HCT116 (cell line): ENCODE results near the gene CAB39. TPM values are rescaled to one million over a fixed set of nuclear protein-coding genes. Genes with fewer than 3 reads are reported as not detected.

Experiments used
- ATAC-seq: fragments of 200-7000 bp; cut with Tn5 transposase; 2 replicates; pipeline ENCODE4 v1.9.1; 2020; ENCODE audit warnings: mild to moderate bottlenecking, moderate library complexity
- BruUV-seq: library from RNA; stranded (reverse); fragments of 400-500 nt; replicated peaks from 2 replicates; lab custom pipeline; 2021; lab: Mats Ljungman, UMichigan
- CTCF ChIA-PET: fragments of 300-600 bp; sonication (Branson Sonifier 250); formaldehyde crosslinking; loops from one replicate; lab custom pipeline; 2021; ENCODE audit warnings: antibody characterized with exemption; lab: Charles Lee
- POLR2A ChIA-PET: fragments of 300-600, 350-600 bp; sonication (Branson Sonifier 250); formaldehyde crosslinking; loops from one replicate; lab custom pipeline; 2021; ENCODE audit warnings: antibody characterized with exemption; lab: Charles Lee
- RAD21 ChIA-PET, 2 experiments: fragments of 300-600 bp; sonication (Branson Sonifier 250); formaldehyde crosslinking; loops; one replicate each; lab custom pipeline; 2023; ENCODE audit warnings: low total read pairs in 2 of 2; ENCODE audit not compliant: uncharacterized antibody in 2 of 2, unreplicated experiment in 2 of 2, low non-redundant PET in 1 of 2; lab: Charles Lee
- DNase-seq: peaks from one replicate; pipeline ENCODE4 v3.0.0-alpha.2; 2010; ENCODE audit warnings: low read depth, low spot score
- H2AFZ ChIP-seq: fragments of 200-600 bp; shearing (Covaris generic), sonication (generic); 2 replicates; pipeline ENCODE4 v1.6.1; 2017; ENCODE audit warnings: low read depth, mixed run types, mixed read lengths, antibody characterized with exemption, low read length; ENCODE audit not compliant: poor library complexity, severe bottlenecking
- H3K27ac ChIP-seq: 2 replicates; pipeline ENCODE4 v1.5.1; 2012; ENCODE audit warnings: low read depth, low read length
- H3K27me3 ChIP-seq: fragments of 200-600 bp; sonication (generic); 2 replicates; pipeline ENCODE4 v1.6.1; 2016; ENCODE audit warnings: mixed run types, low read length, mixed read lengths; ENCODE audit not compliant: insufficient read depth
- H3K36me3 ChIP-seq, 2 experiments: fragments of 200-500 bp in 1 of 2; fragments of 200-600 bp in 1 of 2; sonication (Bioruptor generic) in 1 of 2; sonication (generic) in 1 of 2; 2 replicates each; pipeline versions ENCODE4 v1.5.1 to v1.6.1; 2014 to 2016; ENCODE audit warnings: low read length in 2 of 2, inconsistent platforms in 1 of 2, mixed read lengths in 1 of 2, mixed run types in 1 of 2; ENCODE audit not compliant: insufficient read depth in 2 of 2, control insufficient read depth in 1 of 2
- H3K4me1 ChIP-seq, 2 experiments: fragments of 200-600 bp in 1 of 2; sonication (generic) in 1 of 2; 2 replicates each; pipeline versions ENCODE4 v1.5.1 to v1.6.1; 2012 to 2017; ENCODE audit warnings: low read length in 2 of 2, inconsistent platforms in 1 of 2, mild to moderate bottlenecking in 1 of 2, mixed read lengths in 1 of 2, mixed run types in 1 of 2, moderate library complexity in 1 of 2; ENCODE audit not compliant: insufficient read depth in 2 of 2, control insufficient read depth in 1 of 2
- H3K4me2 ChIP-seq: fragments of 200-600 bp; sonication (generic); 2 replicates; pipeline ENCODE4 v1.6.1; 2017; ENCODE audit warnings: mixed run types, low read length, mixed read lengths
- H3K4me3 ChIP-seq, 2 experiments: fragments of 200-600 bp in 1 of 2; sonication (generic) in 1 of 2; replicated peaks in 1 of 2; 2 replicates each; pipeline ENCODE4 v1.5.1; 2011 to 2016; ENCODE audit warnings: low read length in 2 of 2, control low read depth in 1 of 2, low read depth in 1 of 2, mild to moderate bottlenecking in 1 of 2, mixed read lengths in 1 of 2, mixed run types in 1 of 2
- H3K79me2 ChIP-seq: fragments of 200-600 bp; sonication (generic); 2 replicates; pipeline ENCODE4 v1.6.1; 2017; ENCODE audit warnings: mild to moderate bottlenecking, mixed run types, low read length, moderate library complexity, mixed read lengths; ENCODE audit not compliant: insufficient read depth
- H3K9ac ChIP-seq: fragments of 200-600 bp; sonication (generic); 2 replicates; pipeline ENCODE4 v1.6.1; 2016; ENCODE audit warnings: low read length, mixed read lengths
- H3K9me2 ChIP-seq: fragments of 200-600 bp; sonication (generic), shearing (Covaris generic); 2 replicates; pipeline ENCODE4 v1.6.1; 2017; ENCODE audit warnings: mixed run types, mild to moderate bottlenecking, moderate library complexity; ENCODE audit not compliant: insufficient read depth
- H3K9me3 ChIP-seq, 2 experiments: fragments of 200-500 bp in 1 of 2; fragments of 200-600 bp in 1 of 2; sonication (Bioruptor generic) in 1 of 2; sonication (generic) in 1 of 2; 2 replicates each; pipeline ENCODE4 v1.6.1; 2014 to 2017; ENCODE audit warnings: low read length in 2 of 2, mixed read lengths in 2 of 2, inconsistent platforms in 1 of 2, low read depth in 1 of 2, mild to moderate bottlenecking in 1 of 2, mixed run types in 1 of 2, moderate library complexity in 1 of 2; ENCODE audit not compliant: control insufficient read depth in 1 of 2, insufficient read depth in 1 of 2
- H4K20me1 ChIP-seq: fragments of 200-600 bp; sonication (generic), shearing (Covaris generic); 2 replicates; pipeline ENCODE4 v1.6.1; 2017; ENCODE audit warnings: mixed run types, mild to moderate bottlenecking, moderate library complexity; ENCODE audit not compliant: insufficient read depth
- CEBPB ChIP-seq: IDR thresholded peaks from 2 replicates; pipeline ENCODE4 v1.6.1; 2012; ENCODE audit warnings: low read depth
- ELF1 ChIP-seq: IDR thresholded peaks from 2 replicates; pipeline ENCODE4 v1.6.1; 2012; ENCODE audit warnings: low read depth, borderline replicate concordance
- EZH2 ChIP-seq: fragments of 200-600 bp; sonication (generic); IDR thresholded peaks from 2 replicates; pipeline ENCODE4 v1.6.1; 2017; ENCODE audit warnings: antibody characterized with exemption, mixed run types
- EZH2phosphoT487 ChIP-seq: fragments of 200-600 bp; IDR thresholded peaks from 2 replicates; pipeline ENCODE4 v1.6.1; 2018; ENCODE audit warnings: antibody characterized with exemption, borderline replicate concordance
- FOSL1 ChIP-seq: IDR thresholded peaks from 2 replicates; pipeline ENCODE4 v1.6.1; 2012; ENCODE audit warnings: low read depth
- JUND ChIP-seq: IDR thresholded peaks from 2 replicates; pipeline ENCODE4 v1.6.1; 2012
- MAX ChIP-seq: IDR thresholded peaks from 2 replicates; pipeline ENCODE4 v1.6.1; 2012
- POLR2AphosphoS5 ChIP-seq: IDR thresholded peaks from 2 replicates; pipeline ENCODE4 v1.6.1; 2011; ENCODE audit warnings: mild to moderate bottlenecking, low read depth, low read length, moderate library complexity
- REST ChIP-seq: IDR thresholded peaks from 2 replicates; pipeline ENCODE4 v1.6.1; 2012; ENCODE audit warnings: low read depth
- TCF7L2 ChIP-seq: IDR thresholded peaks from 2 replicates; pipeline ENCODE4 v1.7.0; 2011; ENCODE audit warnings: borderline replicate concordance, inconsistent platforms; ENCODE audit not compliant: insufficient read depth, insufficient read length; ENCODE audit errors: extremely low read depth
- YY1 ChIP-seq: IDR thresholded peaks from 2 replicates; pipeline ENCODE4 v1.6.1; 2011; ENCODE audit warnings: low read length, low read depth, moderate library complexity, mild to moderate bottlenecking; ENCODE audit not compliant: insufficient replicate concordance; ENCODE audit errors: extremely low read depth
- ZBTB33 ChIP-seq: IDR thresholded peaks from 2 replicates; pipeline ENCODE4 v1.6.1; 2011; ENCODE audit warnings: mild to moderate bottlenecking, low read length, moderate library complexity; ENCODE audit not compliant: insufficient replicate concordance; ENCODE audit errors: extremely low read depth
- intact Hi-C: fragments of 100-400 bp; cut with micrococcal nuclease; formaldehyde crosslinking; loops from 2 replicates; pipeline ENCODE4 v1.10.0; 2022
- total RNA-seq: library from RNA; stranded (reverse); gene quantifications from one replicate; pipeline ENCODE4 v1.2.1, GENCODE V29; 2021; ENCODE audit not compliant: unreplicated experiment

CAB39 gene
- total RNA-seq, 1 experiment from 2014 or later: 63.6 TPM

GRCh38 chr2:230735884-230736283 is 23.2 kb downstream of the CAB39 start:
- Histone ChIP-seq H3K79me2 (peaks cover 100% of the 10 kb centered on the region), H3K9me2 (no peaks in the 10 kb centered on the region), H3K36me3 (no peaks in the 10 kb centered on the region; a peak in 1 of 4 replicates), H3K4me1 (peaks cover 12 to 20% of the 10 kb centered on the region in 2 experiments; a peak in 2 of 4 replicates), H3K4me2 (no peak overlapping the region), H3K27ac (no peak overlapping the region), H3K4me3 (no peak overlapping the region), H3K27me3 (no peaks in the 10 kb centered on the region), H3K9me3 (no peaks in the 10 kb centered on the region), H2AFZ (no peak overlapping the region), H4K20me1 (no peaks in the 10 kb centered on the region), H3K9ac (no peak overlapping the region)
- DNase-seq: no peak
- ATAC-seq: no peak
- intact Hi-C loops: no loop called here
- ChIA-PET RAD21 (no interaction called here), CTCF (no interaction called here), POLR2A (no interaction called here)
- BruUV-seq: no TSS peak
- TF ChIP-seq ELF1: no peak
- no peak for TF ChIP-seq JUND
- TF ChIP-seq YY1: no peak
- no peak for TF ChIP-seq EZH2
- no peak for TF ChIP-seq MAX
- no peak for TF ChIP-seq ZBTB33

GRCh38 chr2:230737300-230737699 is 24.7 kb downstream of the CAB39 start:
- Histone ChIP-seq H3K9me2 (no peaks in the 10 kb centered on the region), H3K9me3 (no peaks in the 10 kb centered on the region), H4K20me1 (no peaks in the 10 kb centered on the region), H3K27ac (no peak overlapping the region), H3K36me3 (peaks cover 0 to 5% of the 10 kb centered on the region in 2 experiments; a peak in 1 of 4 replicates), H3K27me3 (no peaks in the 10 kb centered on the region), H3K4me3 (no peak overlapping the region), H3K4me1 (peaks cover 12 to 20% of the 10 kb centered on the region in 2 experiments; a peak in 2 of 4 replicates), H3K4me2 (no peak overlapping the region), H3K79me2 (peaks cover 93% of the 10 kb centered on the region), H3K9ac (no peak overlapping the region), H2AFZ (no peak overlapping the region)
- RAD21 ChIA-PET: no interaction called here
- TF ChIP-seq POLR2AphosphoS5 (no peak), FOSL1 (no peak), EZH2phosphoT487 (no peak), REST (no peak), EZH2 (no peak), TCF7L2 (no peak), CEBPB (no peak)
- CTCF ChIA-PET: no interaction called here
- no peak for DNase-seq
- POLR2A ChIA-PET: no interaction called here
- BruUV-seq: no TSS peak
- intact Hi-C loops: no loop called here
- no peak for ATAC-seq
